HG03575 (cell line): ENCODE measurements around the gene GNAO1.

Experiments
- ATAC-seq: cut with Tn5 transposase; IDR thresholded peaks from one replicate; pipeline ENCODE4 v1.9.1; 2021; ENCODE audit not compliant: unreplicated experiment, insufficient number of reproducible peaks, low FRiP score; ENCODE audit errors: extremely low read depth

GNAO1 gene

GRCh38 chr16:56338566-56339318 is 147.5 kb downstream of the GNAO1 start:
- ATAC-seq = no peak

DNA sequence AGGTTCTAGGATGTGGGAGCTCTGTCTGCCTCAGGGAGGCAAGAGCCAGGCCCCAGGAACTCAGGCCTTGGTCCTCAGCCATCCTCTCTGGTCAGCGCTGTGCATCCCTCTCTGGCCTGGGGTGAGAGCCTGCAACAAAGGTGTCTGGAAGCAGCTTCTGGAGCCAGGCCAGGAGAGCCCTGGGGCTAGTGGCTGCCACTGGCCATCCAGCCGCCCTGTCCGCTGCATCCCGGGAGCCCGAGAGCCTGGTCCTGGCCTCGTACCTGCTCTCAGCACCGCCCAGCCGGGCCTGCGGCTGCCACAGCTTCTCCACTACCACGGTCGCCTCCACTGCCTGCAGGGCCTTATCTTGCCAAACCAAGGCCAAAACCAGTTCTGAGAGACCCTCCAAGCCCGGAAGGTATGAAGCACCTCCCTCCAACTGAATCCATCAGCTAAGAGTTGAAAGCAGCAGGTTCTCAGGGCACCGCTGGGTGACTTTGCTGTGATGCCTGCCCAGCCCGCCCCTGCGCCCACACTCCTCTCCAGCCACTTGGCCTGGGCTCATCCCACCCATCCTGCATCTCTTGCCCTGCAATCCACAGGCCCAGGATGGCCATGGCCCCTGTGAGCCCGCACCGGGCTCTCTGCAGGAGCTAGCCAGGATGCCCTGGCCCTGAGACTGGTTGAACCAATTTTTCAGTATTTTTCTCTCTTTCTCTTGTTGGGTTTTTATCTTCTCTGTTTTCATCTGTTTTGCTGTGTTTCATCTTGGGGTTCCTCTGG is 148.3 kb downstream of the GNAO1 start:
- ATAC-seq = no peak

DNA sequence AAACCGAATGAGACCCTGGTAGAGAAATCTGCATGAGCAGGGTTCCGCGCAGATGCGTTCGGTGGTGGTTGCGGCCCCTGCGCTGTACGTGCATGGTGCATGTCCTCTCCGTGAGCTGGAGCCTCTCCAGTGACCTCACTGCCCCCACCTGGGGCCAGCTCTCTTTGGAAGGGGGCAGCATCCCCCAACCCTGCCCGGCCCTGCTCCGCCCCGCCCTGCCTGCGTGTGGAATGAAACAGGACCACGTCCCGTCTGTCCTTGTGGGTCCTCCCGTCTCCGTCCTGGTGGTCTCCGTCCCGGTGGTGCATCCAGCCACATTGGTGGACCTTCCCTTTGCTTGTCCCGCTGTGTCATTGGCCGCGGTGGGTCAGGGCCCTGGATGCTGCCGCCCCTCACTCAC is 149.1 kb downstream of the GNAO1 start:
- no peak for ATAC-seq

GRCh38 chr16:56340864-56341365 is 149.6 kb downstream of the GNAO1 start:
- ATAC-seq = no peak

- ATAC-seq = no peak
Measured at GRCh38 chr16:56341656-56342399, 150.5 kb downstream of the GNAO1 start.

GRCh38 chr16:56343661-56344517 is 152.6 kb downstream of the GNAO1 start:
- no peak for ATAC-seq

- no peak for ATAC-seq
Measured at GRCh38 chr16:56344518-56345405, 153.5 kb downstream of the GNAO1 start.

DNA sequence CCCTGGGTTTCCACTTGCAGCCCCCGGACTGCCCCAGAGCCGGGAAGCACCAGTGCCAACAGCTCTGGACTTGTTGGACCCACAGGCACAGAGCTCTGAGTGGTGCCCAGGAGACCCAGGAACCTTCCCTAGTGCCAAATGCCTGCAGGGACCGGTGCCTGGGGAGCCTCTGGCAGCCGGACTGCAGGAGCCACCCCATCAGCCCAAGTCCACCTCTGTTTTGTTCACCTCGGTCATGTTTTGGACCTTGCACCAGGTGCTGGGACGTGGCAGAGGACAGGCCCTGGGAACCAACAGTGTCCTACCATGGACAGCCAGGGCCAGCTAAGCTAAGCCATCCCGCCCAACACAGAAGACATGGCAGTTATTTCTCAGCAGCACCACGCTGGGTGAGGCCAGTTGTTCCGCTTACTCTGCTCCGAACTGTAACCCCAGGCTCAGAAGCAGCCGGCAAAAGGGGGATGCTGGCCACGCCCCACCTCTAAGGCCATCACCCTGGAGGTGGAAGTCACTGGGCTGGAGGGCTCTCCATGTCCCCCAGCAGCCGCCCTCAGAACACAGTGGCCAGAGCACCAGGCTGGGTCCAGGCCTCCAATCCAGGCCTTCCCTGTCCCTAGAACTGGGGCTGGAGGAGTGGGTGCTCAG is 154.2 kb downstream of the GNAO1 start:
- ATAC-seq = no peak

DNA sequence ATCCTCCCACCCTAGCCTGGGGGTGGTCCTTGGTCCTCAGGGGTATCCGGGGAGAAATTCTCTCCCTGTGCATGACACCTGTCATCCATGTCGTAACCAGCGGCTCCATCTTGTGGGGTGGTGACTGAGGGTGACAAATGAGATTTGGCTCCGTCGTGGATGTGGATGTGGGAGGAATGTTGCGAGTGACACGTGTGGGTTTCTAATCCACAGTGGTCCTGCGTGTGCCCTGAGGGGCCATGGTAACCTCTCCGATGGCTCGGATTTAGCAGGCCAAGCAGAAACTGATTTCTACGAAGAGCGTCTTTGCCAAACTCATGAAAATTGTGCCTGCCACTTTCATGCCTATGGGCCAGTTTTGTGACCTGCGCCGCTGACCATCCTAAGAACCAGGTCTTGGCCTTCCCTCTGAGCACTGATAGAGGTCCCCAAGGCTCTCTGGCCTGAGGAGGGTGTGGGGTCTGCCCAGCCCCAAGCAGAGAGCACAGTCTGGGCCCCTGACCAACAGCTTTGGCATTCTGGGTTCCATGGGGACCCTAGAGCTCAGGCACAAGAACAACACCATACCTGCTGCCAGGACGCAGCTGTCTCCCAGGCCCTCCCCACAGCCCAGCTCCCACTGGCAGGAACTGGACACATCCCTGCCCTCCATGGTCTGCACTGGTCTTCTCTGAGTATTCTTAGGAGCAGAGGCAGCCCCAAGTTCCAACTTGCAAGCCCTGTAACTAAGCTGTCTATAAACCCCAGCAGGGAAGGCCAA is 155.0 kb downstream of the GNAO1 start:
- no peak for ATAC-seq

GRCh38 chr16:56347166-56347565 is 155.9 kb downstream of the GNAO1 start:
- no peak for ATAC-seq

GRCh38 chr16:56347670-56348069 is 156.4 kb downstream of the GNAO1 start:
- no peak for ATAC-seq

DNA sequence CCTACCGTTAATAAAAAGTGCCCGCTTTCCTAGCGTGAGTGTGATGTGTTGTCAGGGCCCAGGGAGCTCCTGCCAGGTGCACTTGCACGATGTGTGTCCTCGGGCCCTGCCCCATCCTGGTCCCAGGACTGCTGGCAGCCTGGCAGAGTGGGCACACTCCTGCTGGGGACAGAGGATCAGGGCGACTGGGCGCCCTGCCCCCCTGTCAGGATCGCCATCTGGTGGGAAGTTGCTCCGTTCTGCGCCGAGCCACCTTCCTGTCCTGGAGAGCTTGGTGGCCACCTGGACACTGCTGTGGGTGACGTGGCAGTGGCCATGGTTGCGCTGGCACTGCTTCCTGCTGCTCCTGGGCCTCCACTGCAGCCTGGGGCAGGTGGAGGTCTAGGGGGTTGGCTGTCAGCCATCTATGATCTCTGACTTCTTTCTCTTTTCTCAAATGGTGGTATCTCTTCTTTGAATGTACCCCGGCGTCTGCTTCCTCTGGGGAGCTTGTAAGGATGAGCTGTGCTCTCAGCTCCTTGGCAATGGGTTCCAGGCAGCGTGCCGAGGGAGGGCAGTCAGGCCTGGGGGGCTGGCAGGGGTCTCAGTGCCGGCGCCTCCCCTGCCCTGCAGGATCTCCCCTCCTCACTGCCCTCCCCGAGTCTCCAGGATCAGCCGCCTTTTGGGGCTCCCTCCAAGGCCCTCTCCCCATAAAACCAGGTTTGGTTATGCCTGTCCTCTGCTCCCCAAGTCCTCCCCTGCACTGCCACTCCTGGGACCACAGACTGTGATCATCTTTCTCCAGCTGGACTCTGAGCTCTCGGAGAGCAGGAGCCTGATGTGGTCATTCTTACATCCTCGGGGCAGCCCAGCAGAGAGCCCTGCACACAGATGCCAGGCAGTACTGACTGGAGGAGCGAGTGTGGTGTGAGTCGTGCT is 157.1 kb downstream of the GNAO1 start:
- no peak for ATAC-seq

GRCh38 chr16:56349086-56349415 is 157.8 kb downstream of the GNAO1 start:
- ATAC-seq = no peak

GRCh38 chr16:56349711-56350161 is 158.4 kb downstream of the GNAO1 start:
- ATAC-seq = no peak

GRCh38 chr16:56350491-56351405 is 159.5 kb downstream of the GNAO1 start:
- ATAC-seq = no peak
